ENCODE results near the gene GPR146.

GRCh38 chr7:1045069-1046063 is 1.0 kb downstream of the GPR146 start:
- TF ChIP-seq CTCF (conservative IDR thresholded peaks at IDR 0.05; ENCODE audit: low read depth, low read length), result no peak
- no peak for TF ChIP-seq EZH2 (IDR thresholded peaks at IDR 0.05; ENCODE audit: borderline replicate concordance, low read depth, low read length, poor library complexity, severe bottlenecking)

Data from A673 (cell line).